ENCODE results near the gene RCOR1.
"Not testable (repeated sequence)": the region's sequence is repeated elsewhere in the genome, so short reads cannot be mapped to it uniquely, and the experiment has no call there.

RCOR1 gene

GRCh38 chr14:102739190-102739469 lies 146.7 kb downstream of the RCOR1 start:
- no peak for DNase-seq (ENCODE audit: extremely low read depth in 1 of 2, low read depth in 1 of 2)

DNA sequence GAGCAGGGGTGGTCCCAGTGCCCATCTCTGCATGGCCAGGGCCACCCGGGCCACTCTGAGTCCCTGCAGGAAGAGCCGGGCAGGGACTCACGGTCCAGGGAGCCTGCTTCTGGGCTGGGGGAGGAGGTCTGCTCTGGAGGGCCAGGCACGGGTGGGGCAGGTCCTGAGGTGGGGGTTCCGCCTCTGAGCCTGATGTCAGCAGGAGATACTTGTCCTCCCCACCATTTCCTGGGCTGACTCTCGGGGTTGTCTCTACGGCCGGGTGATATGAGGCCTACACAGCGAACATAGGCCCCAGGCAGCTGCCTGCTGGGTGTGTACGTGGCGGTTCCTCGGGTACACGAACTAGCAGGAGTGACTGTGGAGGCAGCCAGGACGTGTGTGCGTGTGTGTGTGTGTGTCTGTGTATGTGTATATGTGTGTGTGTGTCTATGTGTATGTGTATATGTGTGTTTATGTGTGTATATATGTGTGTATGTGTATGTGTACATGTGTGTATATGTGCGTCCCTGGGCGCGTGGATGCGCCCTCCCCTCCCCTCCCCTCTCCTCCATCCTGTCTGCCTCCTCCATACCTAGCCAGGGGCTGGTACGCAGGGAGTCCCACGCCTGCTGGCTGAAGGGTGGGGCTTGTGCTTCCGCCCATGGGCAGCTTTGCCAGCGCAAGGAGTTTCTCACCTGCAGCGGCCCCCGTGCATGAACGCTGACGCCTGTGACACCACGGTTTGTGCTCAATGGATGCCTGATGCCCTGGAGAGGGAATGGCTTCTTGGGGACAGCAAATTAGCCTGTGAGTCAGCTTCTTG lies 154.4 kb downstream of the RCOR1 start:
- DNase-seq (ENCODE audit: extremely low read depth in 1 of 2, low read depth in 1 of 2) = no peak

DNA sequence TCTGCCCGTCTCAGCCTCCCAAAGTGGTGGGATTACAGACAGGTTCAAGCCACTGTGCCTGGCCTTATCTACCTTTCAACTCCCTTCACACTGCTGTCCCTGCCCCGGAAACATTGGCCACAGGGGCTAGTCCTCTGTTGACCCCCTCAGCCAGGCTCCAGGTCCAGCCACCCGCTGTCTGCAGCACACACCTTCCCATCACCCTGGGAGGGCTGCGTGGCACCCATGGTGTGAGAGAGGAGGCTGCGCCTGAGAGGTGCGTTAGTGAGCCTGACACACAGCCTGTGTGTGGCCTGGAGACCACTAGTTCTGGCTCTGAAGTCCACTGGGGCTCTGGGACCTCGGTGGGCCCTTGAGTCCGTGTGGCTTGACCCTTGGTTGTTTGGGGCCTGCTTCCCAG lies 156.4 kb downstream of the RCOR1 start:
- DNase-seq (ENCODE audit: extremely low read depth in 1 of 2, low read depth in 1 of 2) = no peak

DNA sequence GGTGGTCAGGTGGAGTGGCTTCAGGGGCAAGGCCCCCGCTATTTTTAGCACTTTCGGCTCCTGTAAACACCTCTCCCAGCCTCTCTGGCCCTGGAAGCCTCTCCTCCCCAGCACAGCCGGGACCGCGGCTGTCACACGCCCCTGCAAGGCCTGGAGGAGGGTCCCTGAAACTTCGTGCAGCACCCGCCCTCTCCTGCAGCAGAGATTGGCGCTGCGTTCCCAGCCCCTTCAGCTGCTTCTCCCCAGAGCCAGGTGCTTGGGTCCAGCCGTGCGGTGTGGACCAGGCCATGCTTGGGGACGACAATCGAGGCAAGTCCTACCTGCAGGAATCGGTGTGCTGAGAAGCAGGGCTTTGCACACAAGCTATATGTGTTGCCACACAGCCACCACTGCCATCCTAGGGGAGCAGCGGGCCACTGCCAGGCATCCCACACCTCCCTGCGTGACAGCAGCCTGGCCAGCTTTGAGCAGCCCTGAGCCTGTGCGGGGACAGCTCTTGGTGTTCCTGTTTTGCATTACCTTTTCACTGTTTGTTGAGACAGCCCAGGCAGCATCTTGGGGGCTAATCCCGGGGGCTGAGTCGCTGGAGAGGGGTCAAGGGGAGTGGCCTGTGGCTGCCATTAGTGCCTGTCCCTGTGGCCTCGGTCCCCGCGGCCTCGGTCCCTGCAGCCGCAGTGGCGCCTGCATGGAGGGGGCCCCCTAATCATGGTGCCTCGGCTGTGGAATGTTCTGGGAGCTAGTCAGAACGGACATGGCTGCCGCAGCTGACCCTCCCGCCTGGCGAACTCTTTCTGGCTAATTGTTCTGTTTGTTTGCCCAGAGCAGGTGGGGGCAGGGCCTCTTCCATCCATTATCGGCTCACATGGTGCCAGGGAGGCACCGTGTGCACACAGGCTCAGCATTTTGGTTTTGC lies 157.2 kb downstream of the RCOR1 start:
- no peak for DNase-seq (ENCODE audit: extremely low read depth in 1 of 2, low read depth in 1 of 2)

DNA sequence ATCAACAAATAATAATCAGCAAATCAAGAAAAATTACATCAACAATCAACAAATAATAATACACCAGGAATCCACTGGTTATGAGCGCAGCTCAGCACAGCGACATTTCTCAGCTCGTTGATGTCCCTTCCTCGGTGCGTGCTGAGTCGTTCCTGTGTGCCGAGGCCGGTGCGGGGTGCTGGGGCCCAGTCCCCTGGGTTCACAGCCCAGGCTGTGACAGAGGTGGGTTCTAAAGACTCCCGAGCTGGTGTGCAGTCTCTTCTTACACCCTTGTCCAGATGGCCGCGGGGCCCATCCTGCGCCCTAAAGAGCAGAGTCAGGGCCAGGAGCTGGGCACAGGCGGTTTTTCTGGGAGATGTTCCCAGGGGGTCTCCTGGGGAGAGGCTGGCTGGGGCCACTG lies 157.9 kb downstream of the RCOR1 start:
- no peak for DNase-seq (ENCODE audit: extremely low read depth in 1 of 2, low read depth in 1 of 2)

- no peak for DNase-seq (ENCODE audit: extremely low read depth in 1 of 2, low read depth in 1 of 2)
Measured at GRCh38 chr14:102751088-102751487, 158.6 kb downstream of the RCOR1 start.

DNA sequence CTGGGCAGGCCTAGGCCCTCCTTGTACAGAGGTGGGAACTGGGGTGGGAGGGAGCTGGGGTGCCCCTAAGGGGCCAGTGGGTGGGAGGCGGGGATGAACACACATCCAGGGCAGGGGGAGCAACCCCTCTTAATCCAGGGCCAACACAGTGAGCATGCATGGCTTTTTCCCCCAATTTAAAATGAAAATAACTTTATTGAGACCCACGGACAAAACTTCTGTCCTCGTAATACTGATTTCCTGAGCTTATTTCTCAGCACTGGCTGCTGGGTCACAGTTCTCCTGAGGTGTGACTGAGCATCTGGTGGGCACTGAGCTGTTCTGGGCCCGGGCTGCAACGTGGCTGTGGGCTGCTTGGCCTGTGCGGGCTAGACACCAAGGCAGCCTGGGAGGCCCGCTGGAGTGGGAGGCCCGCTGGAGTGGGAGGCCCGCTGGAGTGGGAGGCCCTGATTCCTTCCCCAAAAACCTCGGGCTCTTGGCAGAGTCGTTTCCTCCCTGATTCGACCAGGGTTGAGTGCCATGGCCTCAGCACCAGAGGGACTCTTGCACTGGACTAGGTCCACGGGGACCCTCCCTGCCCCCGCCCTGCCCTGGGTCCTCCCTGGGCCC lies 159.9 kb downstream of the RCOR1 start:
- DNase-seq (ENCODE audit: extremely low read depth in 1 of 2, low read depth in 1 of 2) = no peak

GRCh38 chr14:102754370-102755262 lies 162.2 kb downstream of the RCOR1 start:
- DNase-seq (ENCODE audit: extremely low read depth in 1 of 2, low read depth in 1 of 2) = no peak

- DNase-seq (ENCODE audit: extremely low read depth in 1 of 2, low read depth in 1 of 2) = no peak
Measured at GRCh38 chr14:102757646-102758045, 165.2 kb downstream of the RCOR1 start.

DNA sequence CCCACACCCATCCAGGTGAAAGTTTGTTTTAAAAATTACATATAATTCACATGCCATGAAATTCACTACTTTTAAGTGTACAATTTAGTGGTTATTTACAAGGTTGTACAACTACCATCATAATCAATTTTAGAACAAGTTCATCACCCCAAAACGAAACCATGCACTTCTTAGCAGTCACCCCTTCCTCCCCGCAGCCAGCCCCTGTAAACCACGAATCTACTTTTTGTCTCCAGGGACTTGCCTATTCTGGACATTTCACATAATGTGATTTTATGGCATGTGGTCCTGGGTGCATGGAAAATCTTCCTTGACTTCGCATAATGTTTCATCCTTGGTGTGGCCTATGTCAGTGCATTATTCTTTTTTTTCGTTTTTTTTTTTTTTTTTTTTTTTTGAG lies 165.6 kb downstream of the RCOR1 start:
- DNase-seq (ENCODE audit: extremely low read depth in 1 of 2, low read depth in 1 of 2) = no peak

DNA sequence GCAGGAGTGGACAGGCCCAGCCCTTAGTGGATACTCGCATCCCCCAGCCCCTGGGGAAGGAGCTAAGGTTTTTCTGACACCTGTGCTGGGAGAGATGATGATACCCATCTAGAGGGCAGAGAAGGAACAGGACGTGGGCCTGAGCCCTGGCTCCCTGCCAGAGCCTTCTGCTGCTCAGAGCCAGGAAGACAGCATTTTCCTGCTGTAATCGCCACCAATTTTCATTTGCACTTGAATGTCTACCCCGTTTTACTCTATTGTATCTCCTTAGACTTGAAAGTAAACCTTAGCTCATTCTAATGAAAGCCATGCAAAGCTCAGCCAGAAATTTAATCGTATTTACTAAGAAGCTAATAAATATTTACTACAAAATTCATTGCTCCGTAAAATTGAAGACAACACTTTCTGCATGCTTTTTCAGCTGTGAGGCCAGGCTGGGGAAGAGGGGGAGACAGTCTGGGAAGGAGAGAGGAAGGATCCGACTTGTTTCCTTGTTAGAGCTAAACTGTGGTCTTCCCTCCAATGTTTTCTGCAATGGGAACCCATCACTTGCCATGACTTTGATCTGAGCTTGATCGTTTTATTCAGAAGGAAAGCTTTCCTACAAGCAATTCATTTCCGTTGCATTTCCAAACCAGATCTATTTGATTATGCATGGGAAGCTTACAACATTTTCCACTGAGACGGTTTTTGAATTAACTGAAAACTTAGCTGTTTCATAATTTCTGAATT lies 167.2 kb downstream of the RCOR1 start:
- DNase-seq (ENCODE audit: extremely low read depth in 1 of 2, low read depth in 1 of 2) = no peak

DNA sequence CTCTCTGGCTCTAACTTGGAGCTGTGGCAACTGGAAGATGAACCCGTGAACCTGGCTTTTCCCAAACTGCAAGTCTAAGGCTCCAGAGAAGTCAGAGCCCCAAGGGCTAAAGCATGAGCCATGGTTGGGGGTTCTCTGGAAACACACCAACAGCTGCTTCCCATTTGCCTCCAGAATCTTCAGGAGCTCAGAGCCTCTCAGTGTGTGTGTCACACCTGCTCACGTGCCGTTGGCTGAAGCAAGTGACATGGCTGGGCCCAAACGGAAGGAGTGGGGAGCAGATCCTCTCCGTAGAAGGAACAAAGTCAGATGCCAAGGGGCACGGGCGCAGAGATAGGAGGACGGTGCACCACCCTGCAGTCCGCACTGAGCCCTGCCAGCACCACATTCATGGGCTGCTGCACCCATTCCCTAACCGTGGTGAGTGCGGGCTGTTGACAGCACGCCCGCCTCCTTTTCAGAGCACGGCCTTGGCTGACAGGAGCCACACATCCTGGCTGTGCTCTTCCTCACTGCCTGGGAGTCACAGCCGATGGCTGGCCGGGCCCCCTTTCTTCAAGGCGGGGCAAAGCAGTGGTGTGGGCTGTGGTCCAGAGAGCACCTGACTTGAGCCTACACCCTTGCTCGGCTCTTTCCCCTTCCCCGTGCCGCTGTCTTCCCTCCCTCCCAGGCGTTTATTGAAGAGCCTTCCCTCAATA lies 168.2 kb downstream of the RCOR1 start:
- DNase-seq (ENCODE audit: extremely low read depth in 1 of 2, low read depth in 1 of 2) = no peak

GRCh38 chr14:102761206-102761605 lies 168.8 kb downstream of the RCOR1 start:
- DNase-seq (ENCODE audit: extremely low read depth in 1 of 2, low read depth in 1 of 2) = no peak

DNA sequence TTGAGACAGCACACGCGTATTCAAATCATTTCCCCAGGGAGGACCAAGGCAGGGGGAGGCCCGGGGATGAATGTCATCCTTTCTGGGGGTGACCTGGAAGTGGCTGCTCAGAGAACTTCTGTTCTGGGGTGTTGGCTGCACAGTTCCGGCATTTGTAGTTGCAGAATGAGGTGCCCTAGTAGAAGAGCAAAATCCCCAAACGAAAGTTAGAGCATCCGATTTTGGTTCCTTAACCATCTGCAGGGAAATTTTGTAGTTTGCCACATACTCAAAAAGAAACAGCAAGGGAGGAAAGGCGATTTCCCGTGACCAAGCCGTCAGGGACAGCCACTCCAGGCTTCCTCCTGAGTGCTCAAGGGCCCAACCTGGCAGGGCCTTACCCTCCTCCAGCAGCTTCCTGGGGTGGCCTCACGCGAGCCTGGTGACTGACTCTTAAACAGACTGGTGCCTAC lies 171.8 kb downstream of the RCOR1 start:
- DNase-seq (ENCODE audit: extremely low read depth in 1 of 2, low read depth in 1 of 2) = no peak

DNA sequence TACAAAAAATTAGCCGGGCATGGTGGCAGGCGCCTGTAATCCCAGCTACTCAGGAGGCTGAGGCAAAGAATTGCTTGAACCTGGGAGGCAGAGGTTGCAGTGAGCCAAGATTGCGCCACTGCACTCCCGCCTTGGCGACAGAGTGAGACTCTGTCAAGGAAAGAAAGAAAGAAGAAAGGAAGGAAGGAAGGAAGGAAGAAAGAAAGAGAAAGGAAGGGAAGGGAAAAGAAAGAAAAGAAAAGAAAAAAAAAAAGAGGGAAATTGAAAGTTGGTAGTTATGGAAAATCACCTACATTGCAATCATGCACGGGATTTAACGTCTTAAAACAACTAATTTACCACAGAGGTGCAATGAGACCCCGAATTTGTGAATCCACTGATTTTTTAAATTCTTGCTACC lies 173.3 kb downstream of the RCOR1 start:
- not testable (repeated sequence) for DNase-seq (ENCODE audit: extremely low read depth in 1 of 2, low read depth in 1 of 2)

- DNase-seq (ENCODE audit: extremely low read depth in 1 of 2, low read depth in 1 of 2) = no peak
Measured at GRCh38 chr14:102768223-102769048, 176.0 kb downstream of the RCOR1 start.

DNA sequence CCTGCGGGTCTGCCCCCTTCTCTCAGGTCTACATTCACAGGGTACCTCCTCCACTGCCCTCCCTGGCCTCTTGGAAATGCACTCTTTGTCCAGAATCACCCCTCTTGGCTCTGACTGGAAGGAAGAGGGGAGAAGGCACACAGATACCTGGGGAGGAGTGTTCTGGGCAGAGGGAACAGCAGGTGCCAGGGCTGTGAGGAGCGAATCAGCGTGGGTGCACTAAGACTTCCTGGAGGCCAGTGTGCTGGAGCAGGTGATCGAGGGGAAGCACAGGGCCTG lies 176.5 kb downstream of the RCOR1 start:
- no peak for DNase-seq (ENCODE audit: extremely low read depth in 1 of 2, low read depth in 1 of 2)

DNA sequence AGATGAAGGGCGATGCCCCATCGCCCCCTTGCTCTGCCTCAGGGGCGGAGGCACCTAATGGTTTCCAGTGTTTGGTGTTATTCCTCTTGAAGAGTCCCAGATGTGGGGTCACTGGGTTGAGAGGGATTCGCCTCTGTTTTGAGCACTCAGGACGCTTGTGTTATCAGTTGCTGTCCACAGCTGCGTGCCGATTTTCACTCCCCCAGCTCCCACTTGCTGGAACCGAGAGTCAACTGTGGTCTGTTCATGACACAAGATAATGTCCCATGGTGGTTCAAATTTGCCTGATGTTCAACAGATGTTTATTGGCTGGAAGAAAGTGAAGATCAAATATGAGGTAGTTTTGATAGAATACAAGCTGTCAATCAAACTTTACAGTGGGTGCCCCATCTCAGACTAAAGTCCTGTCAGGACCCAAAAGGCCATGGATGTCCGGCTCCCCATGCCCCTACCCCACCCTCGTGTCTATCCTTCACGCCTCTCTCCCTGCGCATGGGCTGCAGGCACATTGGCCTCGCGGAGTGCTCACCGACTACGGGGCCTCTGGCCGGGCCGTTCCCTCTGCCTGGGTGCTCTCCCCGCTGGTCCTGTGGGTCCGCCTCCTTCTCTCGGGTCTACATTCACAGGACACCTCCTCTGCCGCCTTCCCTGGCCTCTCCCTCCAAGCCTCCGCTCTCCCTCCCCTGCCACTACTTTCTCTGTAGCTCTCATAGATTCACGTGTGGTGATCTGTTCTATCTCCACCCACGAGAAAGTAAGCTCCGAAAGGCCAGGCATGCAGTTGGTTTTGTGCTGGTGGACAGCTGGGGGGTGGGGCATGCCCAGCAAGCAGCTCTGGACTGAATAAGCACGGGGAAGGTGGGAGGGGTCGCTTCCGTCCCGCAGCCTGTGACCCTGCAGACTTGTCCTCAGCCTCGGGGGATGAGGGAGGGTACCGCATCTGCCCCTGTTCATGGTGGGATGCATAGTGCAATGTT lies 178.0 kb downstream of the RCOR1 start:
- DNase-seq (ENCODE audit: extremely low read depth in 1 of 2, low read depth in 1 of 2) = no peak
